Activated CD4-positive, CD25-positive, alpha-beta regulatory T cell (primary cell): ENCODE data around the gene STRN.
"Not testable (repeated sequence)": the region's sequence is repeated elsewhere in the genome, so short reads cannot be mapped to it uniquely, and the experiment has no call there.

ENCODE experiments used
- DNase-seq, 4 experiments: peaks; one replicate each; lab custom pipeline; 2025; lab: John Stamatoyannopoulos, UW

STRN gene

GRCh38 chr2:36906277-36906676, 60.1 kb downstream of the STRN start:
- no peak for DNase-seq

- DNase-seq = no peak
These were observed 61.7 kb downstream of the STRN start for GRCh38 chr2:36904636-36905035.

DNA sequence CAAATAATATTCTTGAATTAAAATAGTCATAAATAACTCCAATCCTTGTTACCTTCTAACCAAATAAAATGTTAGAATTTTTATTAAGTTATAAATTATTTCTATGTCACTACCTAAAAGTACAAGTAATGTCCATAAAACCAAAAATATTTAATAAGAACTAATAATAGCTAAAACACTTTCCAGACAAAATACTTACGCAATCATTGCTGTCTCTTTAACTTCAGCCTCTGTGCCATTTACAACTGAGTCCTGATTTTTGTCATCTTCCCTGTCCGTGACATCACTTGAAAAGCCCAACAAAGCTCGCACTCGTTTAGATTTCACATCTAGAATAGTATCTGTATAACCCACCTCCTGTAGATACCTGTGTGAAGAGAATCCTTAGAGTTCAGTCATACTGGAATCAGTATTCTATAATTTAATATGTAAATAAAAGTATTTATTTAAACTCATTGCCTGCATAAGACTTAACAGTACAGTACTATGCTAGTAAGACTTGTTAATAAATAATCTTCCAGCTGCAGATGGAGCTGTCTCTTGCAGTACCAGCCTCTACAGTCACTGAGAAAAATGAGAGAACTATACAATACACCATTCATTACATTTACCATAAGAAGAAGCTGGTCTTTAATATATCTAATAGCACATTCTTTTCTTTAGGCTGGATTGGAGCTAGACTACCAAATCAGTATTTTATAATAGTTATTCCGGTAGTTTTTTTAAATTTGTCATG, 63.8 kb downstream of the STRN start:
- no peak for DNase-seq

DNA sequence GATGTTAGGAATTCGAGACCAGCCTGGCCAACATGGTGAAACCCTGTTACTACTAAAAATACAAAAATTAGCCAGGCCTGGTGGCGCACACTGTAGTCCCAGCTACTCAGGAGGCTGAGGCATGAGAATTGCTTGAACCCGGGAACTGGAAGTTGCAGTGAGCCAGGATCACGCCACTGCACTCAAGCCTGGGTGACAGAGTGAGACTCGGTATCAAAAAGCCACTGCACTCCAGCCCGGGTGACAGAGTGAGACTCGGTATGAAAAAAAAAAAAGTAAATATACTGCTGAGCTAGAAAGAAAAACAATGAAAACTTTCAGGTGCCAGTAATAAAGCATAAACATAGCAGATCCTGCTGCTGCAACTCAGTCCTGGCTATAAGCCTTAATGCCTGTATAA, 73.5 kb downstream of the STRN start:
- DNase-seq = no peak

- no peak for DNase-seq
These were observed 76.5 kb downstream of the STRN start for GRCh38 chr2:36889795-36890194.

GRCh38 chr2:36887095-36887494, 79.2 kb downstream of the STRN start:
- not testable (repeated sequence) for DNase-seq

DNA sequence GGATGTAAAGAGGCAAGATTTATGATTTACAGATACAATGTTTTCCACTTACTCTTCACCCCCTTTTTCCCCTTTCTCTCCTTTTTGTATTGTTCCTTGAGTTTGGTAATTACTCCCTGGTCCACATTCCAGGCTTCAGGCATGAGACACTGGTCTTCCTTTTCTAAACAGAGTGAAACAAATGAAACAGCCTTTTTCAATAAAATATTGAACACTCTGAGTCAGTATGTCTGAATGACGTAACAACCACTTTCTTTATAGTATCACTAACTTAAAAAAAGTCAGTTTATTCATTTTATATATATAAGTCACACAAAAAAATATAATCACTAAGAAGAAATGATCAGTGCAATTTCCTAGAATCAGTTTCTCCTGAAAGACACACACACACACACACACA, 79.7 kb downstream of the STRN start:
- no peak for DNase-seq

GRCh38 chr2:36885605-36886004, 80.7 kb downstream of the STRN start:
- no peak for DNase-seq

GRCh38 chr2:36882532-36882931, 83.8 kb downstream of the STRN start:
- no peak for DNase-seq

DNA sequence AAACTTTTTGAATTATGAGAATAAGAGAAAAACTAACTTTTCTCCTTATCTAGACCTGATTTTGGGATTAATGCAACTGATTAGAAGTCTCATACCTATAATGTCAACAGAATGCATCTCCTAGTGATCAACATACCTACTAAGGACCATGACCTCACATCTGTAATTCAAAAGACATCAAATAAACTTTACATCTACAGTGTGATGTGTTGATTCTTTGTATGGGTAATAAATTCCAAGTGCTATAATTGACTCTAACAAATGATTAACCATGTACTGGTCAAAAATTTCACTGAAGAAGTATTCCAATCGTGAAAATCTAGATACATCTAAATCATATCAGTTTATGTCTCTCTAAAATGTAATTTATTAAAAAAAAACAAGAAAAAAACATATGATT, 84.5 kb downstream of the STRN start:
- no peak for DNase-seq

DNA sequence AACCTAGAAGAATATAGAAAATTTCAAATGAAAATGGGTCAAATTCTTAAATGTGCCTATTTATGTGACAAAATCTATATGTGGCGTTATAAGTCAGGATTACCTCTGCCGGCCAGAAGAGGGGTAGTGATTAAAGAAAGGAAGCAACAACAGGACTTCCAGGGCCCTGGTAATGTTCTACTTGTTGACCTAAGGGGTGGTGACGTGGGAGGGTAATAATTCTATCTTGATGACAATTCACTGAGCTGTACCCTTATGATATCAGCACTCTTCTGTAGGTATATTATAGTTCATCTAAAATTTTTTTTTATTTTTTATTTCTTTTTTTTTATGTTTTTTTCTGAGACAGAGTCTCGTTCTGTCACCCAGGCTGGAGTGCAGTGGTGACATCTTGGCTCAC, 87.9 kb downstream of the STRN start:
- no peak for DNase-seq

DNA sequence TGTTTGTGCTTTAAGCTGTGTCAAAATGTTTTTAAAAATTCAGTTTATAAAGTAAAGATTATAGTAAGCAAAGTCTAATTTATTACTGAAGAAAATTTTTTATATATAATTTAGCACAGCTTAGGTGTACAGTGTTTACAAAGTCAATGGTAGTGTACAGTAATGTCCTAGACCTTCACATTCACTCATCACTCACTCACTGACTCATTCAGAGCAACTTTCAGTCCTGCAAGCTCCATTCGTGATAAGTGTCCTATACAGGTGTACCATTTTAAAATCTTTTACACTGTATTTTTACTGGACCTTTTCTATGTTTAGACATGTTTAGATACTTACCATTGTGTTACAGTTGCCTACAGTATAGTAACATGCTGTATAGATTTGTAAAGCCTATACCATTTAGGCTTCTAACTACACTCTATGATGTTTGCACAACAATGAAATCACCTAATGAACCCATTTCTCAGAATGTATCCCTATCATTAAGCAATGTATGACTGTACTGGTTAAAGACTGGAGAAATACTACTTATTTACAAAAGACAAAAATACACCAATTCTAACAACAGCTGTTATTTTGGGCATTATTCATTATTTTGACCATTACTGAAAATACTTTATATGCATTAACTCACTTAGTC, 95.1 kb downstream of the STRN start:
- DNase-seq = no peak

DNA sequence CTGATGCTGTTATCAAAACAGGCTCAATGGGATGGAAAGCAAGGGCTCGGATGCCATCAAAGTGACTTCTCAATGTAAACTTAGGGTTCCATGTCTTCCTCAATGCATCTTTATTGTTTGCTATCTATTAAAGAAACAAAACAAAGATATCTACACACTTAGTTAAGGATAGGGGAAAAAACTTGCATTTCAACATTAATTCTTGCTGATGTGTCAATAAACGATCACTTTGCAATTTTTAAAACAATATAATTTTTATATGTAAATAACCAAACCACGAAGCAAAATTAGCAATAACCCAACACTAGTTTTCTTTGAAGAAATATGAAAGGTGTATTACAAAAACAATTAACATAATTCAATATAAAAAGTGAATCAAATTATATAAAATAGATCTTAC, 96.7 kb downstream of the STRN start:
- no peak for DNase-seq

DNA sequence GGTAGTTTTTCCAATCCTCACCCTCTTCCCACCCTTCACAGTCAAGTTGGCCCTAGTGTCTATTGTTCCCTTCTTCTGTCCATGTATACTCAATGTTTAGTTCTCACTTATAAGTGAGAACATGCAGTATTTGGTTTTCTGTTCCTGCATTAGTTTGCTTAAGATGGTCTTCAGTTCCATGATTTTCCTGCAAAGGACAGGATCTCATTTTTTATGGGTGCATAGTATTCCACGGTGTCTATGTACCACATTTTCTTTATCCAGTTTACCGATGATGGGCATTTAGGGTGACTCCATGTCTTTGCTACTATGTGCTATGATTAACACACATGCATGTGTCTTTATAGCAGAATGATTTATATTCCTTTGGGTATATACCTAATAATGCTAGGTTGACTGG, 104.4 kb downstream of the STRN start:
- no peak for DNase-seq

- no peak for DNase-seq
These were observed 107.0 kb downstream of the STRN start for GRCh38 chr2:36859366-36859792.

- DNase-seq = no peak
These were observed 107.6 kb downstream of the STRN start for GRCh38 chr2:36858551-36859365.

- no peak for DNase-seq
These were observed 108.6 kb downstream of the STRN start for GRCh38 chr2:36857713-36858112.

- DNase-seq = no peak
These were observed 110.9 kb downstream of the STRN start for GRCh38 chr2:36855429-36855828.

GRCh38 chr2:36854241-36854640, 112.1 kb downstream of the STRN start:
- DNase-seq = no peak

DNA sequence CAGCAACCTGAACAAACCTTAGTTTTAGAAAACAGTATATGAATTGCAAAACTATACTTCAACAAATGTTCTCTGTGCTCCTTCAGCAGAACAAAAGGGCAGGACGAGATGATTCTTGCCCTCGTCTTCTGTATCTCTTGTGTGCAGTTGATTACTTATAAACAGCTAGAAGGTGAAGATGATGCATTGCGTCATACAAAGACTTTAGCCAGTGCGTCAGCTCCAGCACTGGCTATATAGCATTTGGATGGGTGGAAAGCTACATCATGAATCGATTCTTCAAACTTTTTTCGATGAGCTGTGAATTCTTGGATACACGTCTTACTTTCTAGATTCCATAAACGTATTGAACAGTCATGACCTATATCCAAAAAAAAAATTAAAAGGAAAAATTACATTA, 117.1 kb downstream of the STRN start:
- no peak for DNase-seq

DNA sequence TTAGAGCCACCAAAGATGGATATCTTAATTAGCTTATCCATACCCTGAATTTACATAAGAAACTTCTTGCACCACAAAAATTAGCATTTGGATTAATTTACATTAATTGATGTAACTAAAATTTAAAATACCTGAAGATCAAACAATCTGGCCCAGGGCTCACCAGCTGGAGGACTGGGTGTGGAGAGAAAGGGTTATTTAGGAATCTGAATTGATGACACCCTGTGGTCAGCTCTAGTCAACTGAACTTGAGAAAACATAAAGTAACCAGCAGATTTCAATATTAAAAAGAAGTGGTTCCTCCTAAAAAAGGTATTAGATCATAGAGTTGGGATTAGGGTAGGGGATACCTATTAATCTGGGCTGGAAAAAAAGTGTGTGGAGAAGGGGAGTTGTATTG, 122.5 kb downstream of the STRN start:
- DNase-seq = no peak

- DNase-seq = no peak
These were observed 126.2 kb downstream of the STRN start for GRCh38 chr2:36839976-36840617.
